Stomach (tissue), 4 donors: Measurements from ENCODE around the gene STK38L.

Source experiments
- CTCF ChIP-seq, 7 experiments: fragments of 450-650 bp in 4 of 7; fragments of 200-600 bp in 3 of 7; sonication (generic) in 3 of 7; IDR thresholded peaks; one replicate each; pipeline ENCODE4 v1.5.1; 2016 to 2019; ENCODE audit warnings: antibody characterized with exemption in 7 of 7, control low read depth in 2 of 7, mild to moderate bottlenecking in 1 of 7
- POLR2AphosphoS5 ChIP-seq, 3 donors: sonication (generic); formaldehyde crosslinking; IDR thresholded peaks; one replicate each; pipeline ENCODE4 v1.6.1; 2016; ENCODE audit warnings: antibody characterized with exemption in 3 of 3

GRCh38 chr12:27252934-27253333 is 8.8 kb downstream of the STK38L start:
- TF ChIP-seq CTCF (IDR thresholded peaks at IDR 0.05): no peak
- TF ChIP-seq POLR2AphosphoS5 (IDR thresholded peaks at IDR 0.05): no peak
